GM10266 (cell line): Measurements from ENCODE around the gene ZMYND8.
"Not testable (repeated sequence)": the region's sequence is repeated elsewhere in the genome, so short reads cannot be mapped to it uniquely, and the experiment has no call there.

ENCODE experiments used
- DNase-seq: peaks from one replicate; pipeline ENCODE4 v3.0.0; 2012; ENCODE audit errors: extremely low spot score
- CTCF ChIP-seq: IDR thresholded peaks from 2 replicates; pipeline ENCODE4 v1.5.1; 2012; ENCODE audit warnings: mild to moderate bottlenecking, low read depth; ENCODE audit not compliant: control insufficient read depth, insufficient read depth; ENCODE audit errors: missing control alignments

ZMYND8 gene

GRCh38 chr20:47251154-47252020 lies 105.1 kb downstream of the ZMYND8 start:
- TF ChIP-seq CTCF: no peak
- no peak for DNase-seq

GRCh38 chr20:47250360-47250759 lies 106.1 kb downstream of the ZMYND8 start:
- no peak for TF ChIP-seq CTCF
- DNase-seq: no peak

- no peak for TF ChIP-seq CTCF
- no peak for DNase-seq
Measured at GRCh38 chr20:47249913-47250312, 106.6 kb downstream of the ZMYND8 start.

- TF ChIP-seq CTCF: no peak
- DNase-seq: no peak
Measured at GRCh38 chr20:47248448-47248966, 108.0 kb downstream of the ZMYND8 start.

GRCh38 chr20:47247972-47248371 lies 108.5 kb downstream of the ZMYND8 start:
- TF ChIP-seq CTCF: no peak
- no peak for DNase-seq

GRCh38 chr20:47246061-47246777 lies 110.3 kb downstream of the ZMYND8 start:
- no peak for DNase-seq
- no peak for TF ChIP-seq CTCF

GRCh38 chr20:47245166-47245565 lies 111.3 kb downstream of the ZMYND8 start:
- not testable (repeated sequence) for DNase-seq
